HG03135 (cell line): ENCODE data around the gene TIRAP.
"Not testable (repeated sequence)": the region's sequence is repeated elsewhere in the genome, so short reads cannot be mapped to it uniquely, and the experiment has no call there.

Source experiments
- ATAC-seq: cut with Tn5 transposase; IDR thresholded peaks from one replicate; pipeline ENCODE4 v1.9.1; 2021; ENCODE audit warnings: mild to moderate bottlenecking, moderate library complexity; ENCODE audit not compliant: unreplicated experiment

The TIRAP gene

GRCh38 chr11:126282361-126282735, 545 bp upstream of the TIRAP start:
- peak; percentile 30 for ATAC-seq

GRCh38 chr11:126284829-126285228, 1.9 kb downstream of the TIRAP start:
- peak; percentile 45 for ATAC-seq

- ATAC-seq: no peak
Observed at GRCh38 chr11:126288237-126288636, 5.3 kb downstream of the TIRAP start.

GRCh38 chr11:126290887-126291286, 8.0 kb downstream of the TIRAP start:
- ATAC-seq: no peak

GRCh38 chr11:126293726-126294125, 10.8 kb downstream of the TIRAP start:
- no peak for ATAC-seq

GRCh38 chr11:126297004-126297403, 14.1 kb downstream of the TIRAP start:
- no peak for ATAC-seq

GRCh38 chr11:126303623-126304456, 20.9 kb downstream of the TIRAP start, which contains the start of gene DCPS:
DCPS (plus strand) TSS chr11:126304060; CDS start chr11:126304081, 21 bp downstream.
- ATAC-seq: peak; percentile 88

- no peak for ATAC-seq
Observed at GRCh38 chr11:126304457-126305075, 21.7 kb downstream of the TIRAP start.

- ATAC-seq: no peak
Observed at GRCh38 chr11:126305699-126306098, 22.8 kb downstream of the TIRAP start.

- ATAC-seq: no peak
Observed at GRCh38 chr11:126307706-126308105, 24.8 kb downstream of the TIRAP start.

GRCh38 chr11:126308271-126308671, 25.4 kb downstream of the TIRAP start:
- no peak for ATAC-seq

- not testable (repeated sequence) for ATAC-seq
Observed at GRCh38 chr11:126308771-126309170, 25.9 kb downstream of the TIRAP start.

- no peak for ATAC-seq
Observed at GRCh38 chr11:126310200-126310991, 27.5 kb downstream of the TIRAP start.

GRCh38 chr11:126310992-126311310, 28.1 kb downstream of the TIRAP start:
- ATAC-seq: no peak

GRCh38 chr11:126311401-126312291, 28.8 kb downstream of the TIRAP start:
- peak; percentile 67 for ATAC-seq

- no peak for ATAC-seq
Observed at GRCh38 chr11:126312961-126313360, 30.1 kb downstream of the TIRAP start.

GRCh38 chr11:126313826-126314225, 30.9 kb downstream of the TIRAP start:
- no peak for ATAC-seq

GRCh38 chr11:126317432-126317755, 34.5 kb downstream of the TIRAP start:
- ATAC-seq: no peak

GRCh38 chr11:126317756-126318573, 35.1 kb downstream of the TIRAP start:
- peak; percentile 42 for ATAC-seq
